Measurements from ENCODE around the gene NFKBIA. TPM values are rescaled to one million over a fixed set of nuclear protein-coding genes. Genes with fewer than 3 reads are reported as not detected.

The NFKBIA gene
- polyA plus RNA-seq, 2 of the 4 experiments (the other 2 are of a cell fraction): 65.0 to 115 TPM

DNA sequence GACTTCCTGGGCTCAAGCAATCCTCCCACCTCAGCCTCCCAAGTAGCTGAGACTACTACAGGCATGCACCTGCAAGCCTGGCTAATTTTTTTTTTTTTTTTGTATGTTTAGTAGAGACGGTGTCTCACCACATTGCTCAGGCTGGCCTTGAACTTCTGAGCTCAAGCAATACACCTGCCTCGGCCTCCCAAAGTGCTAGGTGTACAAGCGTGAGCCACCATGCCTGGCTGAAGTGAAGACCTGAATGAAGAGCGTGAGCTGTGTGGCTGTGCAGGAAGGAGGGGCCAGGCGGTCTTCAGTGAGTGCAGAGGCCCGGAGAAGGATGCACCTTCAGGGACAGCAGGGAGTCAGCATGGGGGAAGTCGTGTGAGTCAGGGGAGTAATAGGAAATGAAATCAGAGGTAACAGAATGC, 14.9 kb upstream of the NFKBIA start:
- CTCF ChIA-PET: interaction anchor here (0.8 to 4.4 kb wide), 6 partner anchors 8 to 485 kb away, joined by 3 to 41 read pairs (median 4); no protein-coding TSS in a partner anchor
- FAIRE-seq (no peak), DNase-seq (ENCODE audit: low read depth in 1 of 2, low spot score in 1 of 2) (no peak), ATAC-seq (peak; percentile 50 to 57; a peak in 3 of 6 replicates)
- Histone ChIP-seq H3K4me3 (no peak overlapping the region), H3K4me1 (peaks cover 45% of the 10 kb centered on the region), H3K9me3 (peaks cover 7% of the 10 kb centered on the region; the same call in 2 of the 3 replicates), H3K4me2 (peak overlapping the region; percentile 52), H3K27ac (peak overlapping the region; percentile 49 to 69; a peak in 5 of 6 replicates)
- POLR2A ChIA-PET: interaction anchor here (0.6 kb wide), 1 partner anchor 15 kb away, joined by 3 read pairs; the partner anchor contains the start of gene NFKBIA
- TF ChIP-seq PHF8 (IDR thresholded peaks at IDR 0.05; ENCODE audit: borderline replicate concordance, low read depth): no peak
- no peak for TF ChIP-seq CHD2 (IDR thresholded peaks at IDR 0.05; ENCODE audit: low read length, partially characterized antibody)
- TF ChIP-seq, protein P1, sequence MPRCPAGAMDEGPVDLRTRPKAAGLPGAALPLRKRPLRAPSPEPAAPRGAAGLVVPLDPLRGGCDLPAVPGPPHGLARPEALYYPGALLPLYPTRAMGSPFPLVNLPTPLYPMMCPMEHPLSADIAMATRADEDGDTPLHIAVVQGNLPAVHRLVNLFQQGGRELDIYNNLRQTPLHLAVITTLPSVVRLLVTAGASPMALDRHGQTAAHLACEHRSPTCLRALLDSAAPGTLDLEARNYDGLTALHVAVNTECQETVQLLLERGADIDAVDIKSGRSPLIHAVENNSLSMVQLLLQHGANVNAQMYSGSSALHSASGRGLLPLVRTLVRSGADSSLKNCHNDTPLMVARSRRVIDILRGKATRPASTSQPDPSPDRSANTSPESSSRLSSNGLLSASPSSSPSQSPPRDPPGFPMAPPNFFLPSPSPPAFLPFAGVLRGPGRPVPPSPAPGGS (IDR thresholded peaks at IDR 0.05): no peak
- 60% methylated on average over 7 of the region's 7 CpGs for WGBS (ENCODE audit: missing lambda C conversion rate)

DNA sequence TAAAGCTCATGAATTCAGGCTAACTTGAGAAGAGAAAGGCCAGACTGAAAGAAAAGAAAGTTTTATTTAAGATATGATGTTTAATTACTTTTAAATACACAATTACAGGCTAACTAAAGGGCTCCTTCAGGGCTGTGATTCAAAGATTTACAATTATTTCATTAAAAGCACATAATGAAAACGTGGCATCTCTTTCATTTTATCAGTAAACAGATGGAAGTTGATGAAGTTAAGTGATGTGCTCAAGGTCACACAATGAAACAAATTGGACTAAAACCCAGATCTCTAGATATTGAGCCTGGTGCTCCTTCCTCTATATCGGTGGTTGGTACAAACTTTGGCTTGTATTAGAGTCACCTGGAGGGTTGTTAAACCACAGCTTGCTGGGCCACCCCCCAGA, 13.5 kb upstream of the NFKBIA start:
- no peak for ATAC-seq
- H3K4me2 ChIP-seq: no peak overlapping the region
- ChIA-PET POLR2A (no interaction called here), CTCF (interaction anchor here (0.7 to 2.6 kb wide), 4 partner anchors 10 to 188 kb away, joined by 3 to 7 read pairs (median 5); no protein-coding TSS in a partner anchor)
- H3K4me1 ChIP-seq: peaks cover 45% of the 10 kb centered on the region
- TF ChIP-seq RARB (CRISPR knock-in tag; IDR thresholded peaks at IDR 0.05): no peak
- no peak for TF ChIP-seq HEYL (CRISPR knock-in tag; IDR thresholded peaks at IDR 0.05)
- no peak for TF ChIP-seq NPAS2 (CRISPR knock-in tag; IDR thresholded peaks at IDR 0.05; ENCODE audit: borderline replicate concordance)
- TF ChIP-seq, protein P2, sequence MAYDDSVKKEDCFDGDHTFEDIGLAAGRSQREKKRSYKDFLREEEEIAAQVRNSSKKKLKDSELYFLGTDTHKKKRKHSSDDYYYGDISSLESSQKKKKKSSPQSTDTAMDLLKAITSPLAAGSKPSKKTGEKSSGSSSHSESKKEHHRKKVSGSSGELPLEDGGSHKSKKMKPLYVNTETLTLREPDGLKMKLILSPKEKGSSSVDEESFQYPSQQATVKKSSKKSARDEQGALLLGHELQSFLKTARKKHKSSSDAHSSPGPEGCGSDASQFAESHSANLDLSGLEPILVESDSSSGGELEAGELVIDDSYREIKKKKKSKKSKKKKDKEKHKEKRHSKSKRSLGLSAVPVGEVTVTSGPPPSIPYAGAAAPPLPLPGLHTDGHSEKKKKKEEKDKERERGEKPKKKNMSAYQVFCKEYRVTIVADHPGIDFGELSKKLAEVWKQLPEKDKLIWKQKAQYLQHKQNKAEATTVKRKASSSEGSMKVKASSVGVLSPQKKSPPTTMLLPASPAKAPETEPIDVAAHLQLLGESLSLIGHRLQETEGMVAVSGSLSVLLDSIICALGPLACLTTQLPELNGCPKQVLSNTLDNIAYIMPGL (CRISPR knock-in tag; IDR thresholded peaks at IDR 0.05; ENCODE audit: borderline replicate concordance): no peak
- TF ChIP-seq NR3C1 (IDR thresholded peaks at IDR 0.05): no peak
- no peak for TF ChIP-seq SMC3 (IDR thresholded peaks at IDR 0.05)
- no peak for TF ChIP-seq ZFP36 (IDR thresholded peaks at IDR 0.05; ENCODE audit: borderline replicate concordance, partially characterized antibody)
- no peak for TF ChIP-seq RAD21 (conservative IDR thresholded peaks at IDR 0.05 in 1 of 2, IDR thresholded peaks at IDR 0.05 in 1 of 2)
- TF ChIP-seq HOXB5 (CRISPR knock-in tag; IDR thresholded peaks at IDR 0.05): no peak
- no peak for TF ChIP-seq GATA3 (IDR thresholded peaks at IDR 0.05; ENCODE audit: borderline replicate concordance)
- TF ChIP-seq TP53 (CRISPR knock-in tag; IDR thresholded peaks at IDR 0.05): no peak
- no peak for TF ChIP-seq FOSL2 (IDR thresholded peaks at IDR 0.05)
- no peak for TF ChIP-seq FOSL2 (CRISPR knock-in tag; IDR thresholded peaks at IDR 0.05)
- TF ChIP-seq JUN (IDR thresholded peaks at IDR 0.05): no peak
- TF ChIP-seq, protein P3, sequence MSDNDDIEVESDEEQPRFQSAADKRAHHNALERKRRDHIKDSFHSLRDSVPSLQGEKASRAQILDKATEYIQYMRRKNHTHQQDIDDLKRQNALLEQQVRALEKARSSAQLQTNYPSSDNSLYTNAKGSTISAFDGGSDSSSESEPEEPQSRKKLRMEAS (IDR thresholded peaks at IDR 0.05): no peak
- TF ChIP-seq, protein P4, sequence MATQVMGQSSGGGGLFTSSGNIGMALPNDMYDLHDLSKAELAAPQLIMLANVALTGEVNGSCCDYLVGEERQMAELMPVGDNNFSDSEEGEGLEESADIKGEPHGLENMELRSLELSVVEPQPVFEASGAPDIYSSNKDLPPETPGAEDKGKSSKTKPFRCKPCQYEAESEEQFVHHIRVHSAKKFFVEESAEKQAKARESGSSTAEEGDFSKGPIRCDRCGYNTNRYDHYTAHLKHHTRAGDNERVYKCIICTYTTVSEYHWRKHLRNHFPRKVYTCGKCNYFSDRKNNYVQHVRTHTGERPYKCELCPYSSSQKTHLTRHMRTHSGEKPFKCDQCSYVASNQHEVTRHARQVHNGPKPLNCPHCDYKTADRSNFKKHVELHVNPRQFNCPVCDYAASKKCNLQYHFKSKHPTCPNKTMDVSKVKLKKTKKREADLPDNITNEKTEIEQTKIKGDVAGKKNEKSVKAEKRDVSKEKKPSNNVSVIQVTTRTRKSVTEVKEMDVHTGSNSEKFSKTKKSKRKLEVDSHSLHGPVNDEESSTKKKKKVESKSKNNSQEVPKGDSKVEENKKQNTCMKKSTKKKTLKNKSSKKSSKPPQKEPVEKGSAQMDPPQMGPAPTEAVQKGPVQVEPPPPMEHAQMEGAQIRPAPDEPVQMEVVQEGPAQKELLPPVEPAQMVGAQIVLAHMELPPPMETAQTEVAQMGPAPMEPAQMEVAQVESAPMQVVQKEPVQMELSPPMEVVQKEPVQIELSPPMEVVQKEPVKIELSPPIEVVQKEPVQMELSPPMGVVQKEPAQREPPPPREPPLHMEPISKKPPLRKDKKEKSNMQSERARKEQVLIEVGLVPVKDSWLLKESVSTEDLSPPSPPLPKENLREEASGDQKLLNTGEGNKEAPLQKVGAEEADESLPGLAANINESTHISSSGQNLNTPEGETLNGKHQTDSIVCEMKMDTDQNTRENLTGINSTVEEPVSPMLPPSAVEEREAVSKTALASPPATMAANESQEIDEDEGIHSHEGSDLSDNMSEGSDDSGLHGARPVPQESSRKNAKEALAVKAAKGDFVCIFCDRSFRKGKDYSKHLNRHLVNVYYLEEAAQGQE (IDR thresholded peaks at IDR 0.05): no peak
- no peak overlapping the region for H3K27ac ChIP-seq
- H3K4me3 ChIP-seq: no peak overlapping the region
- no peak for FAIRE-seq
- no peak for DNase-seq (ENCODE audit: low read depth in 1 of 2, low spot score in 1 of 2)
- H3K9me3 ChIP-seq: no peaks in the 10 kb centered on the region
- WGBS (ENCODE audit: missing lambda C conversion rate): 56% methylated on average over 2 of the region's 2 CpGs

All from A549 (cell line).